ENCODE measurements around the gene GRIN2D.
A peak's percentile ranks its signal among the peaks of the same experiment; 100 is the strongest.
"Not testable (repeated sequence)": the region's sequence is repeated elsewhere in the genome, so short reads cannot be mapped to it uniquely, and the experiment has no call there.

The GRIN2D gene

DNA sequence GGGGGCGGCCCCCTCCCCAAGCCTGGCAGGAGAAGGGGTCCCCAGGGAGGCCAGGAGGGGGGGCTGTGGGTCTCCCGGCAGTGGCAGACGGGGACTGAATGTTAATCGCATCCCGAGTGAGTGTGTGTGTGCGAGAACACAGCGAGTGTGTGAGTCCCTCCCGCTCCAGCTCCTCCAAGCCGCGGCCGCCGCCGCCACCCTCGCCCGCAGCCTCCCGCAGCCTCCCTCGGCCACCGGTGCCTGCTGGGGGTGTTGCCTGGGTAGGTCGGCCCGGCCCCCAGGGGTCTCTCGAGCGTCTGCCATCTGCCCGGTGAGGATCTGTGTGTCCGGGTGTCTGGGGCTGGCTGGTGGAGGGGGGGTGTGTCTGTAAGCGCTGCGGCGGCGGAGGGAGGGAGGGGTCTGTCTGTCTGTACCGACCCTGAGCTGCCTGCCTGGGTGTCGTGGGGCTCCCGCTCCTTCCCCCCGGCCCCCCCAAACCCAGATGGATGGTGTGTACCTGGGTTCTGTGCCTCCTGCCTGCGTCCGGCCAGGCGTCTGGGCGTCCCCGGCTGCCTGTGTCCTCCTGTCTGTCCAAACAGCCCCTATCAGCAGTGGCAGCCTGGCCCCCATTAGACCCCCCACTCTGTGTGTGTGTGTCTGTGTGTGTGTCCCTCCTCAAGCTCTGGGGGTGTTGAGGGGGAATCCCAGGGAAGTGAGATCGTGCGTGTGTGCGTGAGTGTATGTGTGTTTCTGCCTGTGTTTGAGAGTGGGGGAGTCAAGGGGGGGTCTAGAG is at the start of gene GRIN2D:
GRIN2D (plus strand) TSS at position 110 of the 772 bp plus-strand sequence. CDS start 4,725 bp downstream, outside the sequence.
- DNase-seq = peak; percentile 45

DNA sequence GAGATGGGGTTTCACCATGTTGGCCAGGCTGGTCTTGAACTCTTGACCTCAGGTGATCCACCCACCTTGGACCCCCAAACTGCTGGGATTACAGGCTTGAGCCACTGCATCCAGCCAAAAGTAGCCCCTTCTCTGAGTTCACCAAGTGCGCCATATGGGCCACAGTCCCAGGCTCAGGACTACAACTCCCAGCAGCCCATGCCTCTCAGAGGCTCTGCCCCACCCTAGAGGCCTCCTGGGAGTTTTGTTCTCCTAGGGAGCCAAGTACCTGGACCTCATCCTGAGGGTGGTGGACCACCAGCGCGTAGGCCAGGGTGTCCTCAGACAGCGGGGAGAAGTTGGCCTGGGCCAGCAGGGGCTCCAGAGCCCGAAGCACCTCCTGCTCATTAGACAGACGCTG is 48.6 kb upstream of the GRIN2D start:
- DNase-seq = peak; percentile 46

DNA sequence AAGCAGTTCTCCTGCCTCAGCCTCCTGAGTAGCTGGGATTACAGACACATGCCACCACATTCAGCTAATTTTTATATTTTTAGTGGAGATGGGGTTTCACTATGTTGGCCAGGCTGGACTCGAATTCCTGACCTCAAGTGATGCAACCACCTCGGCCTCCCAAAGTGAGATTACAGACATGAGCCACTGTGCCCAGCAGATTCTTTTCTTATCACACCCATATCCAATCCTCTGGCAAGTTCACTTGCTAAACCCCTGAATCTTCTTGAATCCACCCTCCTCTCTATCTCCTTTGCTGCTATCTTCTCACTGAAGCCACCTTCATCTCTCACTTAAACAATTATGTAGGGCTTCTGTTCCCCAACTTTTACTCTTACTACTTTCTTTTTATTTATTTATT is 47.3 kb upstream of the GRIN2D start:
- peak; percentile 55 for DNase-seq

DNA sequence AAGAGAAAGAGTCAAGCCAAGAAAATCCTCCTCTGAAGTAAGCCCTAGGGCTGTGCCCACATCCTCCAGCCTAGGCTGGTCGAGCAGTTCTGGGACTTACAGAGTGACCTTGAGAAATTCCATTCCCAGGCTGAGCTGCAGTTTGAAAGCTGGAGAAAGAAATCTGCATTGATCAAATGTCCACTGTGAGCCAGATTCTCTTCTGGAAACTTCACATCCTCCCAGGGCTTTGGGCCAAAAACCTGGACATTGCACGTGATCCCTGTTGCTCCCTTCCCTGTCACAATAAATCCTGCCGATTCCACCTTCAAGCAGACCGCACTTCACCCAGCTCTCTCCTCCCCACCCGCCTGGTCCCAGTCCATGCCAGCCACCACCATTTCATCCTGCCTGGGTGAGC is 45.4 kb upstream of the GRIN2D start:
- DNase-seq = no peak

DNA sequence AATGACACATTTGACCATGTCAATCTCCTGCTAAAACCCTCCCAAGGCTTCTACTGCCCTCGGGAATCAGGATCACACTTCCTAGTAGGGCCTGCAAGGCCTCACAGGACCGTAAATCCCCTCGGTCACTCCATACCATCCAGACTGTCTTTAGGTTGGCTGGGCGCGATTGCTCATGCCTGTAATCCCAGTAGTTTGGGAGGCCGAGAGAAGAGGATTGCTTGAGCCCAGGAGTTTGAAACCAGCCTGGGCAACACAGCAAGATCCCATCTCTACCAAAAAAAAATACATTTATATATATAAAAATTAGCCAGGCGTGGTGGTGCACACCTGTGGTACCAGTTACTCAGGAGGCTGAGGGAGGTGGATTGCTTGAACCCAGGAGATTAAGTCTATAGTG is 44.7 kb upstream of the GRIN2D start:
- no peak for DNase-seq

DNA sequence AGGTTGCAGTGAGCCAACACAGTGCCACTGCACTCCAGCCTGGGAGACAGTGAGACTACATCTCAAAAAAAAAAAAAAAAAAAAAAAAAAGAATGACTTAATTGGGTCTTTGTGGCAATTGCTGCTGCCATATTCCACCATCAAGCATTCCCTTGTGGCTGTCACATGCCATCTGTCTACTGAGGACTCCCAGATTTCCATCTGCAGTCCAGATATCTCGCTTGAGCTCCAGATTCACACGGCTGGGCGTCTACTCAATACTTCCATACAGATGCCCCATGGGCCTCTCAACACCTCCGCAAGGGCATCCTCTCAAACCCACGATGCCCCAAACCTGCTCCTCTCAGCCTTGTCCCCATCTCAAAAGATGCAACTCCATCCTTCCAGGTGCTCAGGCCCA is 42.6 kb upstream of the GRIN2D start:
- DNase-seq = no peak

DNA sequence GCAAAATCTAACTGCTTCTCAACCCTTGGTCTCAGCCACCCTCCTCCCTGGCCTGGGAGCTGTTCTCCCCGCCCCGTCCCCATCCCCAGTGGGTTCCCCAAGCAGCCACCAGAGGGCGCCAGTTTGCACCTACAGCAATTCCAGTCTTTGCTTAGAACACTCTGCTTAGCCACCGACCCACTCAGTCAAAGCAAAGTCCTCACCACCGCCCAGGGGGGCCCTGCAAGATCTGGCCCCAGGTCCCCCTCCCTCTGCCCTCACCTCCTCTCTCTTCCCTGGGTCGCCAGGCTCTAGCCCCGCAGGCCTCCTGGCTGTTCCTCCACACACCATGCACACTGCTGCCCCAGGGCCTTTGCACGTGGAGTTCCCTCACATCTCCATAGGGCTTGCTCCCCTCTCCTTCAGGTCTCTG is 42.1 kb upstream of the GRIN2D start:
- DNase-seq = peak; percentile 85

DNA sequence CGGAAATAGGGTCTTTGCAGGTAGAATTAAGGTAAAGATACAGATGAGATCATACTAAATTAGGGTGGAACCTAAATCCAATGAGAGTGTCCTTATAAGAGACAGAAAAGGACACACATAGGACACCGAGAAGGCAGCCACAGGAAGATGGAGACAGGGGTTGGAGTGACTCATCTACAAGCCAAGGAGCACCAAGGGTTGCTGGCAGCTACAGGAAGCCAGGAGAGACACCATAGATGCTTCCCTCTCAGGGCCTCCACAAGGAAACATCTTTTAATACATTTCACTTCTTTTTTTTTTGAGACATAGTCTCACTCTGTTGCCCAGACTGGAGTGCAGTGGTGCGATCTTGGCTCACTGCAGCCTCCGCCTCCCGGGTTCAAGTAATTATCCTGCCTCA is 39.8 kb upstream of the GRIN2D start:
- DNase-seq = no peak

DNA sequence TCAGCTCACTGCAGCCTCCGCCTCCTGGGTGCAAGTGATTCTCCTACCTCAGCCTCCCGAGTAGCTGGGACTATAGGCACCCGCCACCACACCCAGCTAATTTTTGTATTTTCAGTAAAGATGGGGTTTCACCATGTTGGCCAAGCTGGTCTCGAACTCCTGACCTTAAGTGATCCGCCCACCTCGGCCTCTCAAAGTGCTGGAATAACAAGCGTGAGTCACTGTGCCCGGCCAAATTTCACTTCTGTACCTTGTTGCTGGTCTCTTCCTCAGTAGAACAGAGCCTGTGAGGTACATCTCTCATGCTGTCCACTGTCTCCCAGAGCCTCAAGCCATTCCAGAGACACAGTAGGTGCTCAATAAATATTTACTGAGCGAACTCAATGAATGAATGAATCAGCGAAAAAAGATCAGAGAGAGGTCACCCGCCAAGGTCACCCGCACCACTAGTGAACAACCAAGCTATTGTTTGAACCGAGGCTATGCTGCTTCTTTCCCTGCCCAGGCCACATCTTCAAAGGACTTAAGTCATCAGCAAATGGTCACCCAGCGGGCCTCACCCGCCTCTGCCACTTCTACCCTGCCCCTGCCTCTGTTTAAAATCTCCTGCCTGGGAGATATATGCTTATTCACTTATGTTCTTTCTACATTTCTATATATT is 39.0 kb upstream of the GRIN2D start:
- no peak for DNase-seq

DNA sequence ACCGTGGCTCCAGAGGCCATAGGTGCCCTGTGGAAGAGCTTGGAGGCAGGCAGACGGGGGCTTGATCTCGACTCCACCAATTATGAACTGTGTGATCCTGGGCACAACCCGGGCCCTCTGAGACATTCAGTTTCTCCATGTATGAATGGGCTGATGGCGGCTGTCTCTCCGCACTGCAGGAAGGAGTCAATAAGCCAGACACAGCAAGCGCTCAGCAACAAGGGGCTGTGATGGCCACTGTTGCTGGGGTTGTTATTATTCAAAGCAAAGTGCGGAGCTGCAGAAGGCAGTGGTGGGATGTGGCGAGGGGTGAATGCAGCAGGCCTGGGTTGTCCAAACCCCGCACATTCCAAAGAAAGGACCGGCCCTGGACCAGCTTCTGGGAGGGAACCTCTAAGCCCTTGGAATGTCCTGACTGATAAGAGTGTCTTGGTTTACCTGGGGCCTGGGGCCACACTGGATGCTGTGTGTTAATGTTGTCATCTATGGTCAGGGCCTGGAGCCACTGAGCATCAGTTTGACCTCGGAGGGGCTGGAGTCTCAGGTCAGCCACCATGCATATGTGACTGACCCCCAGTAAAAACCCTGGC is 38.0 kb upstream of the GRIN2D start:
- DNase-seq = no peak

DNA sequence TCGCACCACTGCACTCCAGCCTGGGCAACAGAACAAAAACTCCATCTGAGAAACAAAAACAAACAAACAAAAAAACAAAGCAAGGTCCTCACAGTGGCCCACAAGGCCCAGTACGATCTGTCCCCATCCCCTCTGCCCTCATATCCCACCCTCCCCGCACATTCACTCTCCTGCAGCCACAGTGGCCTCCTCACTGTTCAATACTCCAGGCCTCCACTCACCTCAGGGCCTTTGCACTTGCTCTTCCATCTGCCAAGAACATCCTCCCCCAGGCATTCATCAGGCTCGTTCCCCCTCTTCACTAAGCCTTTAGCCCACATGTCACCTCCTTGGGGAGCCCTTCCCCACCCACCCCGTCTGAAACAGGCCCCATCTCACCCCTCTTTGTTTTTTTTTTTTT is 34.3 kb upstream of the GRIN2D start:
- DNase-seq = no peak

DNA sequence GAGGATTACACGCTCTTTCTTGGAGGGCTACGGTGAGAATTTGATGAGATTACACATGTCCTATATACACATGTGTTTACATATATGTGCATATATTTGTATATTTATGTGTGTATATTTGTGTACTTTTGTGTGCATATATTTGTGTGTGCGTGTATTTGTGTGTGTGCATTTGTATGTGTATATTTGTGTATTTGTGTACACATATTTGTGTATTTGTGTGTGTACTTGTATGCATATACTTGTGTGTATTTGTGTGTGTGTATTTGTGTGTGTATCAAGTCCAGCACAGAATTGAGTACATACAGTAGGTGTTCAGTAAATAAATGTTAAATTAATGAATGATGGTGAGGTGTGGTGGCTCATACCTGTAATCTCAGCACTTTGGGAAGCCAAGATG is 31.6 kb upstream of the GRIN2D start:
- no peak for DNase-seq

DNA sequence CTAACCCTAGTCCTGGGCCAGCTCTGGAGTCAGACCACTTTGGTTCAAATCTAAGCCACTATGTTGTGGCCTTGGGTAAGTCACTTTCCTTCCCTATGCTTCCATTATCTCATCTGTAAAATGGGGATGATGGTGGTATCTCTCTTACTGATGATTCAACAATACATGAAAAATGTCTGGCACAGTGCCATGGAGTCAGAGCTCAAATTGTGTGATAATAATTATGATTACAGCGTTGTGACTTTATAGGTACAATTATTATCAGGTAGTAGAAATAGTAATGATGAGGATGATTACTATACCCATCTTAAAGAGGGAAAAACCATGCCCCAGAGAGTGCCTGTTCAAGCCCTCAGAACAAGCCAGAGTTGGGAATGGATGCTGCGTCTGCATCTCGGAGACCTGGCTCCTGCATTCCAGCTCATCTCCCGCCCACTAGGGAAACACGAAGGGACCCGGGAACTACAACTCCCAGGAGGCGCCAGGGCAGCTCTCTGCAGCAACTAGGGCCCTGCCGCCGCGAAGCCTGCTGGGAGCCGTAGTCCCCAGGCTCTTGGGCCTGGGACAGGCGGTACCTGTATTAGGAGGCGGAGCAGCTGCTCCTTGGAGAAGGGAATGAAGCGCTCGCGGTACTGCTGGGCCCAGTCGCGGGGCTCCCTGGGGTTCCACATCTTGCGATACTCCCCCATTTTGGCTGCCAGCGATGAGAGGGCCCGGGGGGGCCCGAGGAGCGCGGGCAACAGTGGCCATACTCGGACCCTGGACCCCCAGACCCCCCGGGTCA is 30.6 kb upstream of the GRIN2D start:
- DNase-seq = peak; percentile 97

DNA sequence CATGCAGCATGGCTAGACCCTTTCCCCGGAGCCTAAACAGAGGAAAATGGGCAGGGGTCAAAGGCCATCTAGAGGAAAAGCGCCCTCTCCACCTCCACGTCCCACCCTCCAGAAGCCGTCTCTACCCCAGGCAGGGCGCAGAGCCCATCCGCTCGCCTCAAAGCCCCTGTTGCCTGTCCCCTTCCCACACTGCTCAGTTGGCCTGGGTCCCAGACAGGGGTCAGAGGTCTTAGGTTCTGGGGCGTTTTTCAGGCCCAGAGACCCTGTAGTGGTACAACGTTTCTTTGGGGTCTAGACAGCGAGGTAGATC is 30.0 kb upstream of the GRIN2D start:
- DNase-seq = no peak

DNA sequence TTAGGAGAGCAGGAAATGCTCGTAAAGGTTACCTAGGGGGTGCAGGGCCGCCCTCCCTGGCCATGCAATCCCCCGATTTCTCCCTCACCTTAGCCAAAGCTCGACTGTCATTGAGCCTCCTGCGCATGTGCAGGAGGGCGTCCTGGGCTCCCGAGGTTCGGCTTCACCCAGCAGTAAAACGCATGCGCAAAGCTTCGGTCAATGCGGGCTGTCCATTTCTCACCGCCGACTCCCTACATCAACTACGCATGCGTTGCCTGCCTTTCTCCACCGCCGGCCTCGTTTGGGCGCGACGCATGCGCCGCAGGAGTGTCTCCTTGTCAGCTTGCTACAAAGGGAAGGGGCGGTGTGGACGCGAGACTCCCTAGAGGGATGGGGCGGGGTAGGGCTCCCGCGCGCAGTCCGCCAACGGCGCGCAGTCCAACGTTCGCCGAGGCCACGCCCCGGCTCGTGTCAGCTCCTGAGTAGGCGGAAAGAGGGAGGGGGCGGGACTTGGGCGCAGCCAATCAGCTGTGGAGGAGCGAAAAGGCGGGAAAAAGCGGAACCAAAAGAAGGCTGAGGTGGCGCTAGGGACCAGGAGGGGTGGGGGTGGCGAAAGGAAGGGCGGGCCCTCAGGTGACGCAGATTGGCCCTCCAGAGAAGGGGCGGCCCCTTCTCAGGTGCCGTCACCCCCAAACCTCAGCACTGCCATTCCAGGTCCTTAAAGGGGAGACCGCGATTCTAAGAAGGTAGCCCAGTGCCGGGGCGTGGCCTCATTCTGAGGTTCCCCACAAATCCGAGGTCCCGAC is 29.5 kb upstream of the GRIN2D start, which contains the start of the genes SYNGR4 and TMEM143:
SYNGR4 (plus strand) TSS at position 558 of the 788 bp plus-strand sequence. CDS start 1,476 bp downstream, outside the sequence.
TMEM143 (minus strand) TSS at position 131 of the 788 bp plus-strand sequence; CDS start at position 111, 20 bp downstream.
- peak; percentile 100 for DNase-seq

DNA sequence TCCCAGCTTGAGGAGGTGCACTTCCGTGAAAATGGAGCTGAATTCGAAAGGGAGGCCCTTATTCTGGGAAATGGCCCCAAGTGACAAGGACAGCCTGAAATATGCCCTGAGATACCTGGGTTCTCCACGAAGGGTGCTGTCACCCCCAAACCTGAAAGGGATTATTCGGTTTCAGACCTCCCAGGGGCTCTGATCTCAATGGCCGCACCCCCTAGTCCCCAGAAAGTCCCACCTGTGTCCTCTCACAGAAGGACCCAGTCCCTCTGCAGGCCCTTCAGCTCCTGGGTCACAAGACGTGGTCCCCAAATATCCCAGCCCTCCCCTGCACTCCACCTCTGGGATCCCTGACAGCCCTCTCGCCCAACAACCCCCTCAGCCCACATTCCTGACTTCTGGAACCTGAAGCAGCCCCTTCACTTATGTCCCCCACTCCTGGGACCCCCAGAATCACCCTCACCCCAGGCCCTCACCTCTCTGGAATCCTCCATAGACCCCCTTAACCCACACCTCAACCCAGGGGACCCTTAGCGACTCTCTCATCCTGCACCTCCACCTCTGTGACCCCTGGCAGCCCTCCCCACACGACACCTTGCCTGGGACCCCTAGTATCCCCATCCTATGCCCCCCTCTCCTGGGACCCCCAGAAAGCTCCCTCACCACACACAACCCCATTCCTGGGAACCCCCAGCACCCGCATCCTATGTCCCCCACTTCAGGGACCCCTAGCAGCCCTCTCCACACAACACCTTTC is 28.7 kb upstream of the GRIN2D start:
- no peak for DNase-seq

DNA sequence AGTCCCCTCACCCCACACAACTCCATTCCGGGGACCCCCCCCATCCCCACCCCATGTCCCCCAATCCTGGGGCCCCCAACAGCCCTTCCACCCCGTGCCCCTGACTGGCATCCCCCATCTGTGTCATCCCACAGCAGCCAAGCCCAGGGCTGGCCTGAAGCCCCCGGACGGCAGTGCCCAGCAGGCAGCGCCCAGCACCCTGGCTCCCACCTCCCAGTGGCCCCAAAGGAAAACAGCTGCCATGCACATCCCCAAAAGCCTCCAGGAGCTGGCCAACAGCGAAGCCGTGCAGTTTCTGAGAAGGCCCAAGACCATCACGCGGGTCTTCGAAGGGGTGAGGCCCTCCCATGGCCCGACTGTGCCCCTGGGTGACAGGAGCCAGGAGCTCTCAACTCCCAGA is 27.9 kb upstream of the GRIN2D start:
- no peak for DNase-seq

DNA sequence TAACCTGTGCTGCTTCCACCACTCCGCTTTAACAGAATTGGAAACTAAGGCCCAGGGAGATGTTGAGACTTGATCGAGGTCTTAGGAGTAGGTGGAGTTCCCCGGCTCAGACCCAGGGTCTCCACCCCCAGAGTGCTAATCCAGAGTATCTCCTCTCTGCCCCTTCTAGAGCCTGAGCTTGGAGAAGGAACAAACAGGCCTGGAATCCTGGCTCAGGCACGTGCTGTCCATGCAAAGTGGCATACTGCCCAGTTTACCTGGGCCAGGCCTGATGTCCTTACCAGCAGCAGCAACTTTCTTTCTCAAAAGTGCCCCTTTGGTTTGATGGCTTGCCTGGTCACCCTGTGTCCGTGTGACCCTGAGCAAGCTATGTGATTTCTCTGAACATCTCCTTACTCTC is 25.6 kb upstream of the GRIN2D start:
- no peak for DNase-seq

DNA sequence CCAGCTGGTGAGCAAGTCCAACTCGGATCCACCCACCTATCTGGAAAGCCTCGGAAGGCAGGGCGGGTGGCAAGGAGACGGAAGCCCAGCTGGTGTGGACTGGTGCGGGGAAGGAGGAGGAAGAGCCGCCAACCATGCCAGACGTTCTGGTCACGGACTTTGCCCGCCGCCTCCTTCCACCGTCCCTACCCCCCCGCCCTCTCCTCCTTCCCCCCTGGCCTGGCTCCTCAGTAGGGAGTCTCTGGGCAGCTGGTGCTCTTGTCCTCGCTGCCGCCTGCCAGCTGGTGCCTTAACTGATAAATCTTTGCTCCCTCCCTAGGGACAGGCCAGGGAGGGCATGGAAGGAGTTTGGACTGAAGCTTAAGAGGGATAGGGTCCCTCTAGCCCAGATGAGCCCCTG is 24.5 kb upstream of the GRIN2D start:
- no peak for DNase-seq

DNA sequence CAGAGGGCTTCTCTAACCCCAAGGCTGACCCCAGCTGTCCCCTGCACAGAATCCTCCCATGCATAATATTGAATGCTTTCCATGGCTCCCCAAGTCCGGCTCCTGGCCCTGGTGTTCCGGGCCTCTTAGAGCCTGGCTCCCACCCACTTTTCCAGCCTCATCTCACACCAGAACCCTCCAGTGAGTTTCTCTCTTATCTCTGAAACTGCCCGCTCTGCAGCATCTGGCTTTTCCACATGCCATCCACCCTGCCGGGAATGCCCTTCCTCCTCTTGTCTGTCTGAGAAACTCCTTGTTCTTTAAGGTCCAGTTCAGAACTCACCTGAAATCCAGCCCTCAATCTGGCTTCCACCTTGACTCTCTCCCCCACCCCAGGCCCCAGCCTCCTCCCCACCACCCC is 22.5 kb upstream of the GRIN2D start:
- DNase-seq = no peak

DNA sequence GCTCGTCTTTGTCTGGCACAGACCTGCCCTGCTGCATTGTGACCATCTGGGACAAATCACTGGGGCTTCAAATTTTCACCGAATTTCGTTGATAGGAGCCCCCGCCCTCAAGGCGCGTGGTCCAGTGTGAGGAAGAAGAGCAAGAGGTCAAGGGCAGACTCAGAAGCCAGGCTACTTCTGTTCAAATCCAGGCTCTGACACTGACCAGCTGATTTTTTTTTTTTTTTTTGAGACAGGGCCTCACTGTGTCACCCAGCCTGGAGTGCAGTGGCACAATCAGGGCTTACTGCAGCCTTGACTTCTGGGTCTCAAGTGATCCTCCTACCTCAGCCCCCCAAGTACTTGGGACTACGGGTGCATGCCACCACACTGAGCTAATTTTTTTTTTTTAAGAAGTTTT is 22.1 kb upstream of the GRIN2D start:
- DNase-seq = no peak

DNA sequence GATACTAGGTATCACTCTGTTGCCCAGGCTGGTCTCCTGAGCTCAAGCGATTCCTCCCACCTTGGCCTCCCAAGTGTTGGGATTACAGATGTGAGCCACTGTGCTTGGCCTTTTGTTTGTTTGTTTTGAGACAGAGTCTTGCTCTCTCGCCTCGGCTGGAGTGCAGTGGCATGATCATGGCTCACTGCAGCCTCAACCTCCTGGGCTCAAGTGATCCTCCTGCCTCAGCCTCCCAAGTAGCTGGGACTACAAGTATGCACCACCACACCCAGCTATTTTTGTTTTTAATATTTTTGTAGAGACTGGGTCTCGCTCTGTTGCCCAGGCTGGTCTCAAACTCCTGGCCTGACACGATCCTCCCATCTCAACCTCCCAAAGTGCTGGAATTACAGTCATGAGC is 21.7 kb upstream of the GRIN2D start:
- not testable (repeated sequence) for DNase-seq

Data from hematopoietic multipotent progenitor cell treated with erythropoietin and hydrocortisone succinate and interleukin-3 and kit ligand, for 6 days (in vitro differentiated cells).